Aorta (tissue), 5 donors: Measurements from ENCODE around the gene BSG. TPM values are rescaled to one million over a fixed set of nuclear protein-coding genes. Genes with fewer than 3 reads are reported as not detected.
"Not testable (repeated sequence)": the region's sequence is repeated elsewhere in the genome, so short reads cannot be mapped to it uniquely, and the experiment has no call there.

Experiments used
- ATAC-seq: fragments of 200-7000 bp; cut with Tn5 transposase; one replicate; pipeline ENCODE4 v1.9.1; 2022; ENCODE audit warnings: moderate library complexity; ENCODE audit not compliant: low FRiP score
- DNase-seq, 2 donors: peaks; one replicate each; pipeline ENCODE4 v3.0.0-alpha.2; 2020
- H3K27ac ChIP-seq, 2 donors: one replicate each; pipeline ENCODE4 v1.5.1; 2013; ENCODE audit warnings: low read length in 2 of 2, mild to moderate bottlenecking in 2 of 2, moderate library complexity in 2 of 2, control low read depth in 1 of 2, inconsistent platforms in 1 of 2, low read depth in 1 of 2
- H3K27me3 ChIP-seq, 2 donors: one replicate each; pipeline ENCODE4 v1.6.1; 2013; ENCODE audit warnings: control low read depth in 1 of 2, low read length in 1 of 2, mild to moderate bottlenecking in 1 of 2, moderate library complexity in 1 of 2; ENCODE audit not compliant: insufficient read depth in 2 of 2, control insufficient read depth in 1 of 2
- H3K36me3 ChIP-seq, 2 donors: one replicate each; pipeline ENCODE4 v1.6.1; 2013; ENCODE audit warnings: control low read depth in 1 of 2, low read length in 1 of 2, mild to moderate bottlenecking in 1 of 2; ENCODE audit not compliant: insufficient read depth in 2 of 2, control insufficient read depth in 1 of 2
- H3K4me1 ChIP-seq, 2 donors: one replicate each; pipeline ENCODE4 v1.6.1; 2013; ENCODE audit warnings: low read length in 2 of 2, control low read depth in 1 of 2, mild to moderate bottlenecking in 1 of 2, moderate library complexity in 1 of 2; ENCODE audit not compliant: insufficient read depth in 2 of 2, control insufficient read depth in 1 of 2
- H3K4me3 ChIP-seq, 2 donors: one replicate each; pipeline ENCODE4 v1.5.1; 2013; ENCODE audit warnings: low read length in 2 of 2, control low read depth in 1 of 2, mild to moderate bottlenecking in 1 of 2
- H3K9me3 ChIP-seq: one replicate; pipeline ENCODE4 v1.6.1; 2013; ENCODE audit warnings: mild to moderate bottlenecking, low read length; ENCODE audit not compliant: control insufficient read depth
- WGBS, 2 donors: extraction: QIAGEN DNeasy Blood & Tissue Kit; methylation state at CpG; one replicate each; pipeline ENCODE4 v1.1.7; 2013; 5-methylcytosine and 5-hydroxymethylcytosine counted together
- intact Hi-C, 2 donors: fragments of 100-400 bp; cut with DNase I; formaldehyde crosslinking; loops; one replicate each; pipeline versions ENCODE4 v1.14.2 to v1.15.0; 2022
- polyA plus RNA-seq, 2 donors: library from polyadenylated mRNA; stranded (reverse); fragments of 200-250 nt; gene quantifications; one replicate each; pipeline ENCODE4 v1.2.3, GENCODE V29; 2013
- total RNA-seq, 2 donors: library from RNA; stranded (reverse); fragmentation: NEBNext Ultra II Directional; extraction: Animal tissue kit (Norgen Biotek cat#: 25700); gene quantifications; one replicate each; pipeline ENCODE4 v1.2.1, GENCODE V29; 2021
- donor health status: healthy with polysubstance abuse.
- donor health status: Bipolar disorder and iron deficiency.
- donor health status: DM: no; HTN: no; CAD: no.
- donor health status: DM: no; HTN: no; CAD: no.
- donor health status: DM: yes; HTN: yes; CAD: no.

Gene BSG
- total and polyA plus RNA-seq, 4 donors = 239 to 436 (median 272) TPM

GRCh38 chr19:618247-618619, 45.8 kb downstream of the BSG start:
- Histone ChIP-seq H3K4me3 (no peak overlapping the region), H3K36me3 (peaks cover 0 to 8% of the 10 kb centered on the region in 2 donors), H3K4me1 (no peaks in the 10 kb centered on the region), H3K9me3 (no peaks in the 10 kb centered on the region), H3K27me3 (no peaks in the 10 kb centered on the region), H3K27ac (no peak overlapping the region)
- intact Hi-C loops = no loop called here
- no peak for ATAC-seq
- no peak for DNase-seq
- WGBS, 2 donors = 93 to 94% methylated on average over 19 of the region's 19 CpGs

- H3K36me3 ChIP-seq = peaks cover 0 to 8% of the 10 kb centered on the region in 2 donors
- no peak for ATAC-seq
Measured at GRCh38 chr19:618674-619285, 46.4 kb downstream of the BSG start.

GRCh38 chr19:619286-620002, 47.0 kb downstream of the BSG start:
- H3K4me3 ChIP-seq = no peak overlapping the region
- H3K4me1 ChIP-seq = no peaks in the 10 kb centered on the region
- intact Hi-C loops = no loop called here
- 95 to 97% methylated on average over 46 to 47 of the region's 47 CpGs for WGBS, 2 donors
- DNase-seq (no peak), ATAC-seq (no peak)
- H3K9me3 ChIP-seq = no peaks in the 10 kb centered on the region
- H3K36me3 ChIP-seq = peaks cover 0 to 8% of the 10 kb centered on the region in 2 donors
- no peak overlapping the region for H3K27ac ChIP-seq
- H3K27me3 ChIP-seq = no peaks in the 10 kb centered on the region

More at GRCh38 chr19:618674-619285, 46.4 kb downstream of the BSG start:
- Histone ChIP-seq H3K4me1 (no peaks in the 10 kb centered on the region), H3K4me3 (no peak overlapping the region), H3K27me3 (no peaks in the 10 kb centered on the region), H3K27ac (no peak overlapping the region), H3K9me3 (no peaks in the 10 kb centered on the region)
- intact Hi-C loops = no loop called here
- no peak for DNase-seq
- WGBS, 2 donors = 95 to 98% methylated on average over 27 of the region's 27 CpGs

- DNase-seq = no peak
- Histone ChIP-seq H3K27me3 (no peaks in the 10 kb centered on the region), H3K27ac (no peak overlapping the region), H3K4me3 (no peak overlapping the region), H3K9me3 (no peaks in the 10 kb centered on the region), H3K4me1 (no peaks in the 10 kb centered on the region), H3K36me3 (peaks cover 0 to 8% of the 10 kb centered on the region in 2 donors)
- no peak for ATAC-seq
- intact Hi-C loops = no loop called here
- WGBS, 2 donors = 94% methylated on average over 38 to 51 of the region's 51 CpGs
Measured at GRCh38 chr19:620166-620862, 47.9 kb downstream of the BSG start.

- not testable (repeated sequence) for H3K27ac ChIP-seq
Measured at GRCh38 chr19:621191-621590, 48.8 kb downstream of the BSG start.

GRCh38 chr19:621819-622218, 49.4 kb downstream of the BSG start:
- peaks cover 0 to 8% of the 10 kb centered on the region in 2 donors for H3K36me3 ChIP-seq
- 92% methylated on average over 24 of the region's 24 CpGs for whole genome bisulfite sequencing, 2 donors
- no peak for ATAC-seq

More at GRCh38 chr19:621191-621590, 48.8 kb downstream of the BSG start:
- H3K4me1 ChIP-seq, H3K27me3 ChIP-seq, H3K36me3 ChIP-seq, H3K9me3 ChIP-seq, intact Hi-C loops, DNase-seq, H3K4me3 ChIP-seq, ATAC-seq: not testable (repeated sequence)
- 97 to 98% methylated on average over 43 to 48 of the region's 48 CpGs for WGBS, 2 donors

GRCh38 chr19:622666-623065, 50.3 kb downstream of the BSG start:
- no peak for ATAC-seq
- peaks cover 0 to 8% of the 10 kb centered on the region in 2 donors for H3K36me3 ChIP-seq
- H3K4me3 ChIP-seq = no peak overlapping the region
- no peaks in the 10 kb centered on the region for H3K4me1 ChIP-seq
- H3K9me3 ChIP-seq = no peaks in the 10 kb centered on the region
- WGBS, 2 donors = 96 to 97% methylated on average over 25 to 37 of the region's 37 CpGs
- no peak overlapping the region for H3K27ac ChIP-seq
- no peaks in the 10 kb centered on the region for H3K27me3 ChIP-seq
- intact Hi-C loops = no loop called here
- DNase-seq = no peak

More at GRCh38 chr19:621819-622218, 49.4 kb downstream of the BSG start:
- Histone ChIP-seq H3K27ac (no peak overlapping the region), H3K27me3 (no peaks in the 10 kb centered on the region), H3K4me1 (no peaks in the 10 kb centered on the region), H3K9me3 (no peaks in the 10 kb centered on the region), H3K4me3 (no peak overlapping the region)
- intact Hi-C loops = no loop called here
- no peak for DNase-seq

GRCh38 chr19:623175-623916, 51.0 kb downstream of the BSG start:
- Histone ChIP-seq H3K4me3 (no peak overlapping the region), H3K9me3 (no peaks in the 10 kb centered on the region), H3K27me3 (no peaks in the 10 kb centered on the region), H3K36me3 (peaks cover 0 to 8% of the 10 kb centered on the region in 2 donors), H3K27ac (no peak overlapping the region), H3K4me1 (no peaks in the 10 kb centered on the region)
- 93 to 96% methylated on average over 42 to 44 of the region's 44 CpGs for WGBS, 2 donors
- no peak for DNase-seq
- no peak for ATAC-seq
- intact Hi-C loops = no loop called here
